ENCODE measurements around the gene DIDO1.
A peak's percentile ranks its signal among the peaks of the same experiment; 100 is the strongest.

Gene DIDO1

GRCh38 chr20:62940875-62941274, 14.6 kb upstream of the DIDO1 start:
- Histone ChIP-seq H3K36me3 (peaks cover 56 to 69% (median 58%) of the 10 kb centered on the region in 11 experiments), H4K20me1 (peaks cover 57 to 91% (median 77%) of the 10 kb centered on the region in 11 experiments; a peak in 21 of 22 replicates), H3K4me2 (peak overlapping the region in 1 of 11 experiments; percentile 40; a peak in 1 of 22 replicates)

GRCh38 chr20:62938105-62938888, 12.0 kb upstream of the DIDO1 start, which contains the start of gene GID8:
GID8 (plus strand) TSS chr20:62938147; CDS start chr20:62941503, 3,356 bp downstream.
- H4K20me1 ChIP-seq, result peaks cover 69 to 91% (median 84%) of the 10 kb centered on the region in 11 experiments; a peak in 21 of 22 replicates
- H3K4me1 ChIP-seq, result peaks cover 45 to 68% (median 56%) of the 10 kb centered on the region in 10 experiments
- peak within 1 kb of the TSS; percentile 93 to 99 (median 98) for H3K9ac ChIP-seq
- TF ChIP-seq Cebpa-rat (IDR thresholded peaks at IDR 0.05), result no peak
- H3K4me3 ChIP-seq, result peak within 1 kb of the TSS; percentile 70 to 99 (median 91)
- no peaks in the 10 kb centered on the region for H3K27me3 ChIP-seq
- H3K36me3 ChIP-seq, result peaks cover 51 to 69% (median 58%) of the 10 kb centered on the region in 11 experiments
- H3K9me3 ChIP-seq (replicated peaks in 1 of 11), result no peaks in the 10 kb centered on the region
- peak within 1 kb of the TSS; percentile 92 to 99 (median 96) for H3K27ac ChIP-seq
- peak within 1 kb of the TSS; percentile 90 to 99 (median 96) for H3K4me2 ChIP-seq

More at GRCh38 chr20:62940875-62941274, 14.6 kb upstream of the DIDO1 start:
- Histone ChIP-seq H3K4me1 (peaks cover 23 to 43% (median 31%) of the 10 kb centered on the region in 10 experiments), H3K4me3 (no peak overlapping the region), H3K27ac (no peak overlapping the region), H3K9ac (peak overlapping the region in 6 of 11 experiments; percentile 1 to 32 (median 24); a peak in 6 of 22 replicates), H3K9me3 (replicated peaks in 1 of 11) (no peaks in the 10 kb centered on the region), H3K27me3 (no peaks in the 10 kb centered on the region)
- no peak for TF ChIP-seq Cebpa-rat (IDR thresholded peaks at IDR 0.05)

- H3K36me3 ChIP-seq, result peaks cover 47 to 69% (median 58%) of the 10 kb centered on the region in 11 experiments
- H3K4me1 ChIP-seq, result peaks cover 53 to 74% (median 60%) of the 10 kb centered on the region in 10 experiments
These were observed 11.2 kb upstream of the DIDO1 start for GRCh38 chr20:62937268-62938104.

GRCh38 chr20:62935968-62936585, 9.8 kb upstream of the DIDO1 start:
- Histone ChIP-seq H3K27me3 (no peaks in the 10 kb centered on the region), H3K9me3 (replicated peaks in 1 of 11) (no peaks in the 10 kb centered on the region), H3K9ac (peak overlapping the region; percentile 93 to 99 (median 98); a peak in 21 of 22 replicates), H3K4me1 (peaks cover 66 to 76% (median 71%) of the 10 kb centered on the region in 10 experiments), H3K4me3 (peak overlapping the region; percentile 70 to 99 (median 91)), H3K4me2 (peak overlapping the region; percentile 82 to 97 (median 95)), H4K20me1 (peaks cover 68 to 91% (median 84%) of the 10 kb centered on the region in 11 experiments; a peak in 21 of 22 replicates), H3K27ac (peak overlapping the region in 6 of 11 experiments; percentile 4 to 99 (median 96); a peak in 4 of 22 replicates), H3K36me3 (peaks cover 33 to 62% (median 52%) of the 10 kb centered on the region in 11 experiments)
- no peak for TF ChIP-seq Cebpa-rat (IDR thresholded peaks at IDR 0.05)

More at GRCh38 chr20:62937268-62938104, 11.2 kb upstream of the DIDO1 start:
- Histone ChIP-seq H3K4me2 (peak overlapping the region; percentile 82 to 97 (median 95)), H3K9ac (peak overlapping the region; percentile 93 to 99 (median 98)), H3K4me3 (peak overlapping the region; percentile 70 to 99 (median 91)), H3K27me3 (no peaks in the 10 kb centered on the region), H4K20me1 (peaks cover 69 to 91% (median 84%) of the 10 kb centered on the region in 11 experiments; a peak in 21 of 22 replicates), H3K9me3 (replicated peaks in 1 of 11) (no peaks in the 10 kb centered on the region), H3K27ac (peak overlapping the region; percentile 92 to 99 (median 96))
- no peak for TF ChIP-seq Cebpa-rat (IDR thresholded peaks at IDR 0.05)

GRCh38 chr20:62935204-62935967, 9.1 kb upstream of the DIDO1 start:
- H3K27ac ChIP-seq, result peak overlapping the region in 3 of 11 experiments; percentile 4 to 98 (median 6); a peak in 2 of 22 replicates
- no peak for TF ChIP-seq Cebpa-rat (IDR thresholded peaks at IDR 0.05)
- peak overlapping the region in 8 of 10 experiments; percentile 6 to 98 (median 90); a peak in 6 of 20 replicates for H3K4me3 ChIP-seq
- H3K4me2 ChIP-seq, result peak overlapping the region; percentile 82 to 97 (median 95)
- peak overlapping the region; percentile 93 to 99 (median 98); a peak in 16 of 22 replicates for H3K9ac ChIP-seq
- peaks cover 66 to 79% (median 76%) of the 10 kb centered on the region in 10 experiments for H3K4me1 ChIP-seq
- H4K20me1 ChIP-seq, result peaks cover 68 to 91% (median 84%) of the 10 kb centered on the region in 11 experiments; a peak in 21 of 22 replicates
- H3K36me3 ChIP-seq, result peaks cover 28 to 59% (median 45%) of the 10 kb centered on the region in 11 experiments
- no peaks in the 10 kb centered on the region for H3K27me3 ChIP-seq
- H3K9me3 ChIP-seq (replicated peaks in 1 of 11), result no peaks in the 10 kb centered on the region

- Histone ChIP-seq H3K27me3 (no peaks in the 10 kb centered on the region), H3K4me1 (peaks cover 63 to 79% (median 73%) of the 10 kb centered on the region in 10 experiments)
These were observed 7.7 kb upstream of the DIDO1 start for GRCh38 chr20:62933966-62934365.

GRCh38 chr20:62931464-62931863, 5.2 kb upstream of the DIDO1 start:
- peaks cover 77 to 95% (median 89%) of the 10 kb centered on the region in 10 experiments for H3K4me1 ChIP-seq
- peaks cover 28 to 57% (median 45%) of the 10 kb centered on the region in 11 experiments for H3K36me3 ChIP-seq
- no peaks in the 10 kb centered on the region for H3K27me3 ChIP-seq
- H3K9ac ChIP-seq, result peak overlapping the region in 2 of 11 experiments; percentile 3 to 7; a peak in 3 of 22 replicates
- no peak overlapping the region for H3K4me3 ChIP-seq
- H3K9me3 ChIP-seq (replicated peaks in 1 of 11), result no peaks in the 10 kb centered on the region
- TF ChIP-seq Cebpa-rat (IDR thresholded peaks at IDR 0.05), result no peak
- H3K4me2 ChIP-seq, result peak overlapping the region in 9 of 11 experiments; percentile 9 to 99 (median 25); a peak in 11 of 22 replicates
- H4K20me1 ChIP-seq, result peaks cover 71 to 100% (median 97%) of the 10 kb centered on the region in 11 experiments; a peak in 21 of 22 replicates
- H3K27ac ChIP-seq, result no peak overlapping the region

More at GRCh38 chr20:62933966-62934365, 7.7 kb upstream of the DIDO1 start:
- Histone ChIP-seq H3K4me2 (peak overlapping the region in 10 of 11 experiments; percentile 2 to 96 (median 27); a peak in 11 of 22 replicates), H3K27ac (no peak overlapping the region), H3K9me3 (replicated peaks in 1 of 11) (no peaks in the 10 kb centered on the region), H3K9ac (peak overlapping the region in 5 of 11 experiments; percentile 6 to 22 (median 13); a peak in 3 of 22 replicates), H3K36me3 (peaks cover 28 to 59% (median 45%) of the 10 kb centered on the region in 11 experiments), H4K20me1 (peaks cover 60 to 91% (median 82%) of the 10 kb centered on the region in 11 experiments; a peak in 21 of 22 replicates), H3K4me3 (no peak overlapping the region)
- TF ChIP-seq Cebpa-rat (IDR thresholded peaks at IDR 0.05), result no peak
